ENCODE measurements around the gene COL4A1. TPM values are rescaled to one million over a fixed set of nuclear protein-coding genes. Genes with fewer than 3 reads are reported as not detected.

The COL4A1 gene
- polyA plus RNA-seq, 1 donor (not counting 4 experiments of a cell fraction or from before 2014, with no cell fraction given): 22.3 TPM

DNA sequence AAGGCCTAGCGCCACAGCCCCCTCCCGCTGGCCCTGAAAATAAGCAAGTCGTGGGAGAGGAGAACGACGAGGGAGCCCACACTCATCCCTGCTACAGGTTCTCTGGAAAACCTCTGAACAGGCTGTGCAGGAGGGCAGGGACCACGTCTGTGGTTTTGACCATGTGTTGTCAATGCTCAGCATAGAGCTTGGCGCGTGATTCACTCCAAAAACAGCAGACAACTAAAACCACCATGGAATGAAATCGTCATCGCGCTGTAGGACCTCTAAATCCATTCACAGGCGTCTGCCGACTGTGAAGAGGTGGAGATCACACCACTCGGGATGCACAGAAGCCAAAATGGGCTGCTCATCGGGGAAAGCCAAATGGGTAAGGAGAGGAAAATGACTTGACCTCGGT is 121.3 kb downstream of the COL4A1 start:
- Histone ChIP-seq H3K27me3 (ENCODE audit: control insufficient read depth, extremely low read depth, insufficient read depth, low read length) (no peaks in the 10 kb centered on the region), H3K4me2 (ENCODE audit: control insufficient read depth, extremely low read depth, insufficient read depth, low read depth, low read length) (no peak overlapping the region), H4K20me1 (ENCODE audit: control insufficient read depth, extremely low read depth, insufficient read depth, low read length) (no peaks in the 10 kb centered on the region), H3K9me1 (ENCODE audit: control insufficient read depth, extremely low read depth, insufficient read depth, low read length) (peaks cover 2% of the 10 kb centered on the region), H3K79me2 (ENCODE audit: control insufficient read depth, insufficient read depth, low read length) (no peaks in the 10 kb centered on the region), H2AFZ (ENCODE audit: control insufficient read depth, low read length) (no peak overlapping the region), H3K4me3 (ENCODE audit: control insufficient read depth in 2 of 3, extremely low read depth in 1 of 3, insufficient read depth in 2 of 3, low read depth in 1 of 3, low read length in 3 of 3) (no peak overlapping the region), H3K4me1 (ENCODE audit: control insufficient read depth, extremely low read depth, insufficient read depth, low read length) (peaks cover 4% of the 10 kb centered on the region), H3K27ac (ENCODE audit: control insufficient read depth, insufficient read depth, low read length) (no peak overlapping the region), H3K36me3 (ENCODE audit: control insufficient read depth in 2 of 2, extremely low read depth in 1 of 2, insufficient read depth in 2 of 2, low read length in 2 of 2) (peaks cover 8 to 35% of the 10 kb centered on the region in 2 experiments), H3K9ac (ENCODE audit: control insufficient read depth, extremely low read depth, insufficient read depth, low read length) (no peak overlapping the region), H3K9me3 (ENCODE audit: control insufficient read depth, low read depth, low read length) (no peaks in the 10 kb centered on the region)
- no peak for FAIRE-seq
- TF ChIP-seq, protein P1, sequence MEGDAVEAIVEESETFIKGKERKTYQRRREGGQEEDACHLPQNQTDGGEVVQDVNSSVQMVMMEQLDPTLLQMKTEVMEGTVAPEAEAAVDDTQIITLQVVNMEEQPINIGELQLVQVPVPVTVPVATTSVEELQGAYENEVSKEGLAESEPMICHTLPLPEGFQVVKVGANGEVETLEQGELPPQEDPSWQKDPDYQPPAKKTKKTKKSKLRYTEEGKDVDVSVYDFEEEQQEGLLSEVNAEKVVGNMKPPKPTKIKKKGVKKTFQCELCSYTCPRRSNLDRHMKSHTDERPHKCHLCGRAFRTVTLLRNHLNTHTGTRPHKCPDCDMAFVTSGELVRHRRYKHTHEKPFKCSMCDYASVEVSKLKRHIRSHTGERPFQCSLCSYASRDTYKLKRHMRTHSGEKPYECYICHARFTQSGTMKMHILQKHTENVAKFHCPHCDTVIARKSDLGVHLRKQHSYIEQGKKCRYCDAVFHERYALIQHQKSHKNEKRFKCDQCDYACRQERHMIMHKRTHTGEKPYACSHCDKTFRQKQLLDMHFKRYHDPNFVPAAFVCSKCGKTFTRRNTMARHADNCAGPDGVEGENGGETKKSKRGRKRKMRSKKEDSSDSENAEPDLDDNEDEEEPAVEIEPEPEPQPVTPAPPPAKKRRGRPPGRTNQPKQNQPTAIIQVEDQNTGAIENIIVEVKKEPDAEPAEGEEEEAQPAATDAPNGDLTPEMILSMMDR (optimal IDR thresholded peaks at IDR 0.05 in 1 of 3, IDR thresholded peaks at IDR 0.05 in 1 of 3, conservative IDR thresholded peaks at IDR 0.05 in 1 of 3; ENCODE audit: extremely low read depth in 1 of 3, insufficient read depth in 2 of 3, low read length in 3 of 3): no peak
- no peak for TF ChIP-seq EZH2 (IDR thresholded peaks at IDR 0.05; ENCODE audit: low read length)
- DNase-seq (ENCODE audit: low read depth, low spot score): no peak
- dilution Hi-C loops (cut with MboI; ENCODE audit: extremely low pct_ligation_motif_present, low sequenced_read_pairs): no loop called here

GRCh38 chr13:110183910-110184309 is 123.0 kb downstream of the COL4A1 start:
- H3K36me3 ChIP-seq (ENCODE audit: control insufficient read depth in 2 of 2, extremely low read depth in 1 of 2, insufficient read depth in 2 of 2, low read length in 2 of 2): peaks cover 10 to 38% of the 10 kb centered on the region in 2 experiments
- no peak overlapping the region for H3K27ac ChIP-seq (ENCODE audit: control insufficient read depth, insufficient read depth, low read length)

More at GRCh38 chr13:110183910-110184309, 123.0 kb downstream of the COL4A1 start:
- H3K4me3 ChIP-seq (ENCODE audit: control insufficient read depth in 2 of 3, extremely low read depth in 1 of 3, insufficient read depth in 2 of 3, low read depth in 1 of 3, low read length in 3 of 3): no peak overlapping the region
- no peak overlapping the region for H3K9ac ChIP-seq (ENCODE audit: control insufficient read depth, extremely low read depth, insufficient read depth, low read length)
- no peak overlapping the region for H2AFZ ChIP-seq (ENCODE audit: control insufficient read depth, low read length)
- dilution Hi-C loops (cut with MboI; ENCODE audit: extremely low pct_ligation_motif_present, low sequenced_read_pairs): no loop called here
- no peaks in the 10 kb centered on the region for H3K27me3 ChIP-seq (ENCODE audit: control insufficient read depth, extremely low read depth, insufficient read depth, low read length)
- DNase-seq (ENCODE audit: low read depth, low spot score): no peak
- H4K20me1 ChIP-seq (ENCODE audit: control insufficient read depth, extremely low read depth, insufficient read depth, low read length): no peaks in the 10 kb centered on the region
- TF ChIP-seq, protein P1 (optimal IDR thresholded peaks at IDR 0.05 in 1 of 3, IDR thresholded peaks at IDR 0.05 in 1 of 3, conservative IDR thresholded peaks at IDR 0.05 in 1 of 3; ENCODE audit: extremely low read depth in 1 of 3, insufficient read depth in 2 of 3, low read length in 3 of 3): no peak
- no peak for TF ChIP-seq EZH2 (IDR thresholded peaks at IDR 0.05; ENCODE audit: low read length)
- FAIRE-seq: no peak
- H3K4me1 ChIP-seq (ENCODE audit: control insufficient read depth, extremely low read depth, insufficient read depth, low read length): peaks cover 4% of the 10 kb centered on the region
- peaks cover 2% of the 10 kb centered on the region for H3K9me1 ChIP-seq (ENCODE audit: control insufficient read depth, extremely low read depth, insufficient read depth, low read length)
- no peaks in the 10 kb centered on the region for H3K9me3 ChIP-seq (ENCODE audit: control insufficient read depth, low read depth, low read length)
- no peak overlapping the region for H3K4me2 ChIP-seq (ENCODE audit: control insufficient read depth, extremely low read depth, insufficient read depth, low read depth, low read length)
- no peaks in the 10 kb centered on the region for H3K79me2 ChIP-seq (ENCODE audit: control insufficient read depth, insufficient read depth, low read length)

All from keratinocyte (primary cell).